ENCODE measurements around the gene PLPPR1.

DNA sequence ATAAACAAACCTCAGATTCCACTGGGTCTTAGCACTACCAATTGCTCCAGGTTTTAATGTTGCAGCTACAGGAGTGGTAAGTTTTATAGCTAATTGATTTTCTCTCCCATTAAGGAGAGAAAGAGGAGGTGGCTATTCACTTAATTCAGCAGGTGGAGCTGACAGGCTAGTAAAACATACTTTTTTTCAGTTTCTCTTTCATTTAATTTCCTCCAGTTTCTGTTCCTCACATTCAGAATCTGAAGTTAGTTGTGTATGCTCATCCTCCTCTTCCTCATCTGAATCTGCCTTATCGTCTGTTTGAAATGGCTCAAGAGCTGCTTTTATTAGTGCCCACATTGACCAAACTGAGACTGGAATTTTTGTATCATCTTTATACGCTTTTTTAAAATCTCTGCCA is 98.0 kb downstream of the PLPPR1 start:
- TF ChIP-seq, protein P1, sequence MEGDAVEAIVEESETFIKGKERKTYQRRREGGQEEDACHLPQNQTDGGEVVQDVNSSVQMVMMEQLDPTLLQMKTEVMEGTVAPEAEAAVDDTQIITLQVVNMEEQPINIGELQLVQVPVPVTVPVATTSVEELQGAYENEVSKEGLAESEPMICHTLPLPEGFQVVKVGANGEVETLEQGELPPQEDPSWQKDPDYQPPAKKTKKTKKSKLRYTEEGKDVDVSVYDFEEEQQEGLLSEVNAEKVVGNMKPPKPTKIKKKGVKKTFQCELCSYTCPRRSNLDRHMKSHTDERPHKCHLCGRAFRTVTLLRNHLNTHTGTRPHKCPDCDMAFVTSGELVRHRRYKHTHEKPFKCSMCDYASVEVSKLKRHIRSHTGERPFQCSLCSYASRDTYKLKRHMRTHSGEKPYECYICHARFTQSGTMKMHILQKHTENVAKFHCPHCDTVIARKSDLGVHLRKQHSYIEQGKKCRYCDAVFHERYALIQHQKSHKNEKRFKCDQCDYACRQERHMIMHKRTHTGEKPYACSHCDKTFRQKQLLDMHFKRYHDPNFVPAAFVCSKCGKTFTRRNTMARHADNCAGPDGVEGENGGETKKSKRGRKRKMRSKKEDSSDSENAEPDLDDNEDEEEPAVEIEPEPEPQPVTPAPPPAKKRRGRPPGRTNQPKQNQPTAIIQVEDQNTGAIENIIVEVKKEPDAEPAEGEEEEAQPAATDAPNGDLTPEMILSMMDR (IDR thresholded peaks at IDR 0.05) = no peak
- no peak for TF ChIP-seq EZH2 (IDR thresholded peaks at IDR 0.05)
- no peak for TF ChIP-seq EZH2phosphoT487 (IDR thresholded peaks at IDR 0.05)

Data from neural progenitor cell (in vitro differentiated cells).